ENCODE measurements around the gene NFATC1. TPM values are rescaled to one million over a fixed set of nuclear protein-coding genes. Genes with fewer than 3 reads are reported as not detected.
A peak's percentile ranks its signal among the peaks of the same experiment; 100 is the strongest.
"Not testable (repeated sequence)": the region's sequence is repeated elsewhere in the genome, so short reads cannot be mapped to it uniquely, and the experiment has no call there.

NFATC1 gene
- total RNA-seq, 1 donor from 2014 or later: 0.53 TPM

DNA sequence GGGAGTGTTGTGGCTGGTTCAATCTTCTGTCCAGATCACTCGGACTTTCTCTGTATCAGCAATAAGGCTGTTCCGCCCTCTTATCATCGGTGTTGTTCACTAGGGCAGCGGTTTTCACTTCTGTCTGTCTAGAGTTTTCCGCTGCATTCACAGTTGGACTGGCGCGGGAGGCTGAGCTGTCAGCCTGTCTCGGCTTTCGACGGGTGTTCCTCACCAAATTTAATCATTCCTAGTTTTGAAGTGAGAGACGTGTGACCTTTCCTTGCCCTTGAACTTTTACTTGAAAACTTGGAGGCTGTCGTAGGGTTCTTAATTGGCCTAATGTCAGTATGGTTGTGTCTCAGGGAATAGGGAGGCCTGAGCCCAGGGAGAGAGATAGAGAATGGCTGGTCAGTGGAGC, 108.3 kb downstream of the NFATC1 start:
- no peak for FAIRE-seq
- no peak for DNase-seq (ENCODE audit: low read depth)
- TF ChIP-seq, protein P1, sequence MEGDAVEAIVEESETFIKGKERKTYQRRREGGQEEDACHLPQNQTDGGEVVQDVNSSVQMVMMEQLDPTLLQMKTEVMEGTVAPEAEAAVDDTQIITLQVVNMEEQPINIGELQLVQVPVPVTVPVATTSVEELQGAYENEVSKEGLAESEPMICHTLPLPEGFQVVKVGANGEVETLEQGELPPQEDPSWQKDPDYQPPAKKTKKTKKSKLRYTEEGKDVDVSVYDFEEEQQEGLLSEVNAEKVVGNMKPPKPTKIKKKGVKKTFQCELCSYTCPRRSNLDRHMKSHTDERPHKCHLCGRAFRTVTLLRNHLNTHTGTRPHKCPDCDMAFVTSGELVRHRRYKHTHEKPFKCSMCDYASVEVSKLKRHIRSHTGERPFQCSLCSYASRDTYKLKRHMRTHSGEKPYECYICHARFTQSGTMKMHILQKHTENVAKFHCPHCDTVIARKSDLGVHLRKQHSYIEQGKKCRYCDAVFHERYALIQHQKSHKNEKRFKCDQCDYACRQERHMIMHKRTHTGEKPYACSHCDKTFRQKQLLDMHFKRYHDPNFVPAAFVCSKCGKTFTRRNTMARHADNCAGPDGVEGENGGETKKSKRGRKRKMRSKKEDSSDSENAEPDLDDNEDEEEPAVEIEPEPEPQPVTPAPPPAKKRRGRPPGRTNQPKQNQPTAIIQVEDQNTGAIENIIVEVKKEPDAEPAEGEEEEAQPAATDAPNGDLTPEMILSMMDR (IDR thresholded peaks at IDR 0.05; ENCODE audit: insufficient read depth, low read length, severe bottlenecking): no peak
- no peaks in the 10 kb centered on the region for H3K36me3 ChIP-seq (ENCODE audit: control insufficient read depth, insufficient read depth, low read length)
- no peak overlapping the region for H3K4me3 ChIP-seq (ENCODE audit: low read depth, low read length)
- no peaks in the 10 kb centered on the region for H3K27me3 ChIP-seq (ENCODE audit: control insufficient read depth, insufficient read depth, low read length)

DNA sequence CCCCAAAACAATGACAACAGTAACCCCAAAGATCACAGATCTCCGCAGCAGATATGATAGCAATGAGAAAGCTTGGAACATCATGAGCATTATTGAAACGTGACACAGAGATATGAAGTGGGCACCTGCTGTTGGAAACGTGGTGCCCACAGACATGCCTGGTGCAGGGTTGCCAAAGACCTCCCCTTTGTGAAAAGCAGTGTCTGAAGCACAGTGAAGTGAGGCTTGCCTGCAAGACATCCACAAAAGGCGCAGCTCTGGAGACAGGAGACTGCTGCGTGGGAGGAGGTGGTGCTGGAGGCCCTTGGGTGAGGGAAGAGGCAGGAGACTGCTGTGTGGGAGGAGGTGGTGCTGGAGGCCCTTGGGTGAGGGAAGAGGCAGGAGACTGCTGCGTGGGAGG, 108.8 kb downstream of the NFATC1 start:
- not testable (repeated sequence) for DNase-seq (ENCODE audit: low read depth); H3K27me3 ChIP-seq (ENCODE audit: control insufficient read depth, insufficient read depth, low read length); FAIRE-seq; H3K36me3 ChIP-seq (ENCODE audit: control insufficient read depth, insufficient read depth, low read length); H3K4me3 ChIP-seq (ENCODE audit: low read depth, low read length)

DNA sequence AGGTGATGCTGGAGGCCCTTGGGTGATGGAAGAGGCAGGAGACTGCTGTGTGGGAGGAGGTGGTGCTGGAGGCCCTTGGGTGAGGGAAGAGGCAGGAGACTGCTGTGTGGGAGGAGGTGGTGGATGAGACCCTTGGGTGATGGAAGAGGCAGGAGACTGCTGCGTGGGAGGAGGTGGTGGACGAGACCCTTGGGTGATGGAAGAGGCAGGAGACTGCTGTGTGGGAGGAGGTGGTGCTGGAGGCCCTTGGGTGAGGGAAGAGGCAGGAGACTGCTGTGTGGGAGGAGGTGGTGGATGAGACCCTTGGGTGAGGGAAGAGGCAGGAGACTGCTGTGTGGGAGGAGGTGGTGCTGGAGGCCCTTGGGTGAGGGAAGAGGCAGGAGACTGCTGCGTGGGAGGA, 109.7 kb downstream of the NFATC1 start:
- not testable (repeated sequence) for FAIRE-seq; H3K27me3 ChIP-seq (ENCODE audit: control insufficient read depth, insufficient read depth, low read length); H3K4me3 ChIP-seq (ENCODE audit: low read depth, low read length); H3K36me3 ChIP-seq (ENCODE audit: control insufficient read depth, insufficient read depth, low read length); DNase-seq (ENCODE audit: low read depth)

DNA sequence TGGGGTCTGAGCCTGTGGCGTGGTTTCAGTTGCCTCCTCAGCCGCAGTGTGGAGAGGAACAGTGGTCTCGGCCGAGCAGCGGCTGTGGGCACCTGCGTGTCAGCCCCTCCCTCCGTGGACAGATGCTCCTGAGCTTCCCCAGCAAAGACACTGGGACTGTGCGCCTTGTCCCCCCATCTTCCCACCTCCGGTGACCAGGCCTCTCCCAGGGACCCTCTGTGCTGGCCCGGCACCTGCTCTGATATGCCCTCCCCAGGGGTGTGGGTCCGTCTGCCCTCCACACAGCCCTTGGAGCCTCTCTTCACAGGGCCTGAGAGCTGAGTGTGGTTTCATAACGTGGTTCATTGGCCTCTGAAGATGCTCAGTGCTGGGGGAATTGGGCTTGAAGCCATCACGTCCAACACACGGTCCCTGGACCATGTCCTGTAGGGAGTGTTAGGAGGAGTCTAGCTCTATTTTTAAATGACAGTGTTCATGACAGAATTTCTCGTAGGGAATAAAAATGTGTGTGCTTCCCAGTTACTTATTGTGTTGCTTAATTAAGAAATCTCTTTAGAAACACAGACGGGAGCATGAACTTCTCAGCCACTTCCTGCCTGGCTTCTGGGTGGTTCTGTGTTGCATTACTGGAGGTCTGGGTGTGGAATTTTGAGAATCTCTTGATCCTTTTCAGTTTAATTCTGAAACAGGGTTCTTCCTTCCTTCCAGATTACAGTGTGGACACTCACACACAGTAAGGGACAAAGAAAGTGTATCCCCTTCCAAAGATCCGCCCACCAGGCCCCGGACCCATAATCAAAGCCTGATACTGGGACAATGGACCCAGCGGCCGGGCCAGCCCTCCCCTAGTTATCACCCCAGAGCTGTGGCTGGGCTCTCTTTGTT, 110.7 kb downstream of the NFATC1 start:
- DNase-seq (ENCODE audit: low read depth) (no peak), FAIRE-seq (peak; percentile 58)
- H3K4me3 ChIP-seq (ENCODE audit: low read depth, low read length): no peak overlapping the region

DNA sequence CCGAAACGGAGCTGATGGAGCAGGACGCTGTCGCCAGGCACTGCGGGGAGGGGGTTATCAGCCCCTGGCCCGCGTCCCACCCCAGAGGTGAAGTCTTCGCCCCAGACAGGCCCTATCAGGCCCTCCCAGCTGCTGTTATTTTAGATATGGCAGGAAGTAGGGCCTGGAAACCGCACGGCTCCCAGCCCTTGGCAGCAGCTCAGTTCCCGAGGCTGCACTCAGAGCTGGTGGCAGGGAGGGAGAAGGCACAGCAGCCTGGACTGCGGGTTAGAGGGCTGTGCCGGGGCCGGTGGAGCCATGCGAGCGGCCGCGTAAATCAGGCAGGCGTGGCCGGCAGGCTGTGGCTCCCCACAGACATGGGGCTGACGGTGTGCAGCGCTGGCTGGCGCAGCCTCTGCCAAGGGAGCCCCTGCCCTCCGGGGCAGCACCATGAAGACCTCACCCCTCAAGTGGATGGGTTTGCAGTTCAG, 111.4 kb downstream of the NFATC1 start:
- TF ChIP-seq, protein P1 (IDR thresholded peaks at IDR 0.05; ENCODE audit: insufficient read depth, low read length, severe bottlenecking): no peak
- peak overlapping the region; percentile 34 for H3K4me3 ChIP-seq (ENCODE audit: low read depth, low read length)
- peak; percentile 15 for DNase-seq (ENCODE audit: low read depth)
- H3K27me3 ChIP-seq (ENCODE audit: control insufficient read depth, insufficient read depth, low read length): no peaks in the 10 kb centered on the region
- H3K36me3 ChIP-seq (ENCODE audit: control insufficient read depth, insufficient read depth, low read length): no peaks in the 10 kb centered on the region
- FAIRE-seq: no peak

More for the DNA sequence above, 110.7 kb downstream of the NFATC1 start:
- Histone ChIP-seq H3K27me3 (ENCODE audit: control insufficient read depth, insufficient read depth, low read length) (no peaks in the 10 kb centered on the region), H3K36me3 (ENCODE audit: control insufficient read depth, insufficient read depth, low read length) (no peaks in the 10 kb centered on the region)
- TF ChIP-seq, protein P1 (IDR thresholded peaks at IDR 0.05; ENCODE audit: insufficient read depth, low read length, severe bottlenecking): no peak

DNA sequence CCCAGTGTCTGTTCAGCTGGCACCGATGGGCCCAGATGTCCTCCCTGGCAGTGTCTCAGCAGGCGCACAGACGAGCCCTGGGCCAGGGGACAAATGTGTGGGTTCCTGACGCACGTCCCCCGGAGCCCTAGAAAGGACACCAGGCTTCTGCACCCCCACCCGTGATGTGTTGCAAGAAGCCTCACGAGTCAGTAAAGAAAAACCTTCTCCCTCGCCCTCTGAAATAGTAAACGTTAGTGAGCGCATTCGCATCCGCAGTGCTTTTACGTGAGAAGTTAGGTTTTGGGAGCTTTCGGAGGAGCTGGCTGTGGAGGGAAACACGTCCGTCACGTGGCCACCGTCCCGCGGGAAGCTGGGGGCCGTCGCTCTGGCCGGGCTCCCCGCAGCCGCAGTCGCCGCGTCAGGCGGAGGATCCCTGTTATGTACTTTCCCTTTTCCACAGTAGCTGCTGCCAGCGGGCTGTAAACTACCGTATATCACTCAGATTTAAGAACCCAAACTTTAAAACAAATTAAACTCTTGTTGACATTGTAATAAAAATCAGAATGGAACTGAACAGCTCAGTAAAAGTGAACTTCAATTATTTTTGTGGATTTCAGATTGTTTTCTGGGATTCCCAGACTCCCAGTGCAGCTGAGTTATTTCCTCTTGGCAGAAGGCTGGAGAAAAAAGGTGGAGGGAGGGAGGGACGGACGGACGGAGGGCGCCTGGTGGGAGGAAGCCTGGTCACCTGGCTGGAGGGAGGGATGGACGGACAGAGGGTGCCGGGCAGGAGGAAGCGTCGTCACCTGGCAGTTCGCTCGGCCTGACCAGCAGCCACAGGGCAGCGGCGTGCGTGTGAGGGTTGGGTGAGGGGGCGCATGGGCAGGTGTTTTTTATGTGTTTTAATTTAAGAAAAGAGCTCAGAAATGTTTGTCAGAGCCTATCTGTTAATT, 112.1 kb downstream of the NFATC1 start:
- DNase-seq (ENCODE audit: low read depth): no peak
- Histone ChIP-seq H3K36me3 (ENCODE audit: control insufficient read depth, insufficient read depth, low read length) (no peaks in the 10 kb centered on the region), H3K4me3 (ENCODE audit: low read depth, low read length) (peak overlapping the region; percentile 34), H3K27me3 (ENCODE audit: control insufficient read depth, insufficient read depth, low read length) (no peaks in the 10 kb centered on the region)
- TF ChIP-seq, protein P1 (IDR thresholded peaks at IDR 0.05; ENCODE audit: insufficient read depth, low read length, severe bottlenecking): no peak
- FAIRE-seq: no peak
